GM19324 (cell line): ENCODE measurements around the gene BEAN1.

ENCODE experiments used
- ATAC-seq: cut with Tn5 transposase; IDR thresholded peaks from one replicate; pipeline ENCODE4 v1.9.1; 2021; ENCODE audit warnings: mild to moderate bottlenecking, moderate library complexity; ENCODE audit not compliant: unreplicated experiment, low FRiP score

Gene BEAN1

GRCh38 chr16:66391726-66392670 lies 35.1 kb upstream of the BEAN1 start:
- no peak for ATAC-seq

- no peak for ATAC-seq
These were observed 31.1 kb upstream of the BEAN1 start for GRCh38 chr16:66395806-66396555.

- ATAC-seq, result no peak
These were observed 29.2 kb upstream of the BEAN1 start for GRCh38 chr16:66397736-66398433.

GRCh38 chr16:66399031-66399430 lies 28.1 kb upstream of the BEAN1 start:
- no peak for ATAC-seq

- no peak for ATAC-seq
These were observed 27.2 kb upstream of the BEAN1 start for GRCh38 chr16:66399930-66400329.

GRCh38 chr16:66400503-66401380 lies 26.4 kb upstream of the BEAN1 start:
- no peak for ATAC-seq

GRCh38 chr16:66401610-66402009 lies 25.5 kb upstream of the BEAN1 start:
- no peak for ATAC-seq

- ATAC-seq, result no peak
These were observed 24.9 kb upstream of the BEAN1 start for GRCh38 chr16:66402166-66402565.

GRCh38 chr16:66402591-66403230 lies 24.4 kb upstream of the BEAN1 start:
- no peak for ATAC-seq

- no peak for ATAC-seq
These were observed 23.5 kb upstream of the BEAN1 start for GRCh38 chr16:66403531-66404145.

- no peak for ATAC-seq
These were observed 21.9 kb upstream of the BEAN1 start for GRCh38 chr16:66405057-66405783.

- ATAC-seq, result peak; percentile 72
These were observed 20.4 kb upstream of the BEAN1 start for GRCh38 chr16:66406534-66407221.

- no peak for ATAC-seq
These were observed 18.7 kb upstream of the BEAN1 start for GRCh38 chr16:66408163-66409048.

- ATAC-seq, result no peak
These were observed 17.9 kb upstream of the BEAN1 start for GRCh38 chr16:66409156-66409555.

GRCh38 chr16:66412182-66412581 lies 14.9 kb upstream of the BEAN1 start:
- no peak for ATAC-seq

- no peak for ATAC-seq
These were observed 12.2 kb upstream of the BEAN1 start for GRCh38 chr16:66414891-66415290.

- no peak for ATAC-seq
These were observed 11.0 kb upstream of the BEAN1 start for GRCh38 chr16:66416136-66416535.
